MG63 (cell line): ENCODE results near the gene GRIN2A. TPM values are rescaled to one million over a fixed set of nuclear protein-coding genes. Genes with fewer than 3 reads are reported as not detected.

ENCODE experiments used
- DNase-seq: peaks from one replicate; pipeline ENCODE4 v3.0.0-alpha.2; 2020
- H3K27me3 ChIP-seq: fragments of 250-450 bp; sonication (Bioruptor Pico); 2 replicates; pipeline ENCODE4 v1.5.1; 2020; ENCODE audit warnings: mild to moderate bottlenecking, moderate library complexity
- H3K36me3 ChIP-seq: fragments of 250-450 bp; sonication (Bioruptor Pico); 2 replicates; pipeline ENCODE4 v1.5.1; 2020; ENCODE audit warnings: mild to moderate bottlenecking, moderate library complexity
- H3K4me3 ChIP-seq: fragments of 250-450 bp; sonication (Bioruptor Pico); 2 replicates; pipeline ENCODE4 v1.5.1; 2020; ENCODE audit warnings: mild to moderate bottlenecking, moderate library complexity
- H3K9me3 ChIP-seq: fragments of 250-450 bp; sonication (Bioruptor Pico); 2 replicates; pipeline ENCODE4 v1.5.1; 2020; ENCODE audit warnings: mild to moderate bottlenecking, moderate library complexity
- total RNA-seq: library from RNA; depleted of rRNA; stranded (reverse); fragments of >200 nt; shearing (Covaris generic); gene quantifications from 2 replicates; pipeline ENCODE4 v1.2.3, GENCODE V29; 2014; ENCODE audit warnings: low replicate concordance

The GRIN2A gene
- total RNA-seq, 1 experiment from 2014 or later = not detected

- Histone ChIP-seq H3K36me3 (no peaks in the 10 kb centered on the region), H3K9me3 (no peaks in the 10 kb centered on the region), H3K27me3 (no peaks in the 10 kb centered on the region; the same call in 1 of the 2 replicates), H3K4me3 (no peak overlapping the region)
- no peak for DNase-seq
Measured at GRCh38 chr16:9868606-9869149, 313.6 kb downstream of the GRIN2A start.

DNA sequence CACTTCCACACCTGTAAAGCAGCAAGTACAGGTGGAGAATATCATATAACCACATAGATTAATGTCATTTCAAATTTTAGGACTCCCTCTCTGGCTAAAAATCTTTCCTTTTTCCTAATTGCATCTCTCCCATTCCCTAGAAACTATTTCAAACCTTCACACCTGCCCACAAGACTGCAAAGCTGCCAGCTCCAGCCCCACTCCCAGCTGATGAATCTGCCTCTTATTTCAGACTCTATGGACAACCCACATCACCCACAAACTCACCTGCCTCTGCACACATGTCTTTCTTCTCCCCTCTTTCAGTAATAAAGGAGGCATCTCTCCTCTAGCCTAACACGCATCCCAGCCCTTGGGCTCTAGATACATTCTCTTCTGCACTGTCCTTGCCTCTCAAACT is 315.1 kb downstream of the GRIN2A start:
- H3K27me3 ChIP-seq = no peaks in the 10 kb centered on the region; the same call in 1 of the 2 replicates
- no peaks in the 10 kb centered on the region for H3K36me3 ChIP-seq

GRCh38 chr16:9864461-9864860 is 317.8 kb downstream of the GRIN2A start:
- Histone ChIP-seq H3K4me3 (no peak overlapping the region), H3K36me3 (no peaks in the 10 kb centered on the region), H3K27me3 (no peaks in the 10 kb centered on the region; the same call in 1 of the 2 replicates), H3K9me3 (no peaks in the 10 kb centered on the region)
- no peak for DNase-seq

More for the DNA sequence above, 315.1 kb downstream of the GRIN2A start:
- Histone ChIP-seq H3K4me3 (no peak overlapping the region), H3K9me3 (no peaks in the 10 kb centered on the region)
- DNase-seq = no peak

GRCh38 chr16:9862327-9862726 is 319.9 kb downstream of the GRIN2A start:
- no peaks in the 10 kb centered on the region for H3K36me3 ChIP-seq
- no peak overlapping the region for H3K4me3 ChIP-seq
- no peaks in the 10 kb centered on the region for H3K9me3 ChIP-seq
- H3K27me3 ChIP-seq = no peaks in the 10 kb centered on the region; the same call in 1 of the 2 replicates
- no peak for DNase-seq

GRCh38 chr16:9860876-9861275 is 321.4 kb downstream of the GRIN2A start:
- H3K27me3 ChIP-seq = no peaks in the 10 kb centered on the region; the same call in 1 of the 2 replicates
- H3K36me3 ChIP-seq = no peaks in the 10 kb centered on the region
- no peak overlapping the region for H3K4me3 ChIP-seq
- no peaks in the 10 kb centered on the region for H3K9me3 ChIP-seq
- no peak for DNase-seq

- no peak for DNase-seq
- Histone ChIP-seq H3K27me3 (no peaks in the 10 kb centered on the region; the same call in 1 of the 2 replicates), H3K9me3 (no peaks in the 10 kb centered on the region), H3K4me3 (no peak overlapping the region), H3K36me3 (no peaks in the 10 kb centered on the region)
Measured at GRCh38 chr16:9859701-9860327, 322.4 kb downstream of the GRIN2A start.

DNA sequence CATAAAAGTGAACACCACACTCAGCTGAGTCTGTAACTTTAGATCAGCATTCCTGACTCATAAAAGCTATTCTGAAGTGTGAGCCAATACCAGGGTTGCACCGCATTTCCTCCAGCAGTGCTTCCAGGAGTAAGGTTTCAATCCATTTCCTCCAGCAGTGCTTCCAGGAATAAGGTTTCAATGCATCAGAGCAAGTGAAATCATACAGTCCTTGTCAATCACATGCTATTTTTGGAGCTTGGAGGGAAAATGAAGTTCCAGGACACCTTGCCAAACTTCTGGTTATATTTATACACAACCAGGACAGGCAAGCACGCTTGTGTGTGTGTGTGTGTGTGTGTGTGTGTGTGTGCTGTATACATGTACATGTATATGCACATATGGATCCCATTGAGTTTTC is 327.6 kb downstream of the GRIN2A start:
- Histone ChIP-seq H3K9me3 (no peaks in the 10 kb centered on the region; the same call in 1 of the 2 replicates), H3K27me3 (no peaks in the 10 kb centered on the region; the same call in 1 of the 2 replicates), H3K4me3 (no peak overlapping the region), H3K36me3 (no peaks in the 10 kb centered on the region)
- DNase-seq = peak; percentile 47

- DNase-seq = no peak
- H3K36me3 ChIP-seq = no peaks in the 10 kb centered on the region
- no peaks in the 10 kb centered on the region for H3K27me3 ChIP-seq
- no peak overlapping the region for H3K4me3 ChIP-seq
- H3K9me3 ChIP-seq = no peaks in the 10 kb centered on the region; the same call in 1 of the 2 replicates
Measured at GRCh38 chr16:9852003-9852402, 330.2 kb downstream of the GRIN2A start.

DNA sequence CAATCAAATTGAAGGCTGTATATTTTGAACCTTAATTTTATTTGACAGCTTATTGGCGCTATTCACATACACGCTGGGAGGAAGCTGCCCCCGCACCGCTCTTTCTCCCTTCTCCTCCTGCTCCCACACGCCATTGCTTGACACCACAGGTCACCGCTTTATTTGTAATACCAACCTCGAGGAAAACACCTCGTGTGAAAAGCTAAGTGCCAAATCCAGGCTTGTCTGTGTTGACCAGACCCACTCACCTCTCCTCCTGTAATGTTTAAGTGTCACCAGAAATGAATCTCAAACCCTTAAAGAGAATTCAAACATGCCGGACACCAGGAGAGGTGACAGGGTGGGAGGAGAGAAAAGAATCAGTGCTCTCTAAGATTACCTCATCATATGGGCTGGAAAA is 331.4 kb downstream of the GRIN2A start:
- no peaks in the 10 kb centered on the region for H3K27me3 ChIP-seq

DNA sequence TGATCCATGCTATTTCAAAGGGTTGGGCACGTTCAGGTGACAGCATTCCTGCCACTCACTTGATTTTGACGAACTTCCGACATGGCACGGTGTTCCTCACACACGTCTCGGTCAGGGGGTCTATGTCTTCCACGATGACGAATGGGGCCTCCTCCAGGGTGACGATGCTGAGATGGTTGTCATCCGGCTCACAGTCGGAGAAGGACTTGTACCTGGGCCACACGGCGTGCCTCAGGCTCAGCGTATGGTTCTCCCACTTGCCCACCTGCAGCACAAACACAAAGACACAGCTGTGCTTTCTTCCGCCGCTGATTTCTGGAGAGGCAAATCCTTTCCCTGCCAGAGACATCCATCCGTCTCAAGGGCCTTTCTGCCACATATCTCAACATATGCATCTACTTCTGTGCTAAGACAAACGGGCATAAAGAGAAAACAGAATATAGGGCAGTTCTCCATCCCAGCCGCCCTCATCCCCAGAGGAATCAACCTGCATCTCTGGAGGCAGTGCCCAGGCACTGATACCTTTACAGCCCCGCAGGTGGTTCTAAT is 332.5 kb downstream of the GRIN2A start:
- Histone ChIP-seq H3K27me3 (no peaks in the 10 kb centered on the region), H3K36me3 (no peaks in the 10 kb centered on the region), H3K4me3 (no peak overlapping the region), H3K9me3 (no peaks in the 10 kb centered on the region; the same call in 1 of the 2 replicates)
- no peak for DNase-seq

More for the DNA sequence above, 331.4 kb downstream of the GRIN2A start:
- H3K4me3 ChIP-seq = no peak overlapping the region
- H3K36me3 ChIP-seq = no peaks in the 10 kb centered on the region
- DNase-seq = no peak
- no peaks in the 10 kb centered on the region; the same call in 1 of the 2 replicates for H3K9me3 ChIP-seq

DNA sequence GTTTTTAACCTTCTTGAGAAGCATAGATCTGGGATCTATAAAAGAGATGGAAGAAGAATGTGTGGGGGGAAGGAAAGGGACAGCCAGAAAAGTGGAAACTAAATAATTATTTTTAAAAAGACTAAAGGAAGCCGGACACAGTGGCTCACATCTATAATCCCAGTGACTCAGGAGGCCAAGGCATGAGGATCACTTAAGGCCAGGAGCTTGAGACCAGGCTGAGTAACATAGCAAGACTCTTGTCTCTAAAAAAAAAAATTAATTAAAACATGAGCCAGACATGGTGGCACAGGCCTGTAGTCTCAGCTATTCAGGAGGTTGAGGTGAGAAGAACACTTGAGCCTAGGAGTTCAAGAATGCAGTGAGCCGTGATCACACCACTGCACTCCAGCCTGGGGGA is 335.1 kb downstream of the GRIN2A start:
- no peaks in the 10 kb centered on the region for H3K27me3 ChIP-seq
- peak; percentile 26 for DNase-seq
- H3K9me3 ChIP-seq = no peaks in the 10 kb centered on the region
- no peak overlapping the region for H3K4me3 ChIP-seq
- H3K36me3 ChIP-seq = no peaks in the 10 kb centered on the region

GRCh38 chr16:9846362-9847099 is 335.7 kb downstream of the GRIN2A start:
- Histone ChIP-seq H3K4me3 (no peak overlapping the region), H3K9me3 (no peaks in the 10 kb centered on the region), H3K27me3 (no peaks in the 10 kb centered on the region), H3K36me3 (no peaks in the 10 kb centered on the region)
- DNase-seq = no peak

- H3K4me3 ChIP-seq = no peak overlapping the region
- no peaks in the 10 kb centered on the region for H3K27me3 ChIP-seq
- H3K9me3 ChIP-seq = no peaks in the 10 kb centered on the region
- peak; percentile 27 for DNase-seq
- H3K36me3 ChIP-seq = no peaks in the 10 kb centered on the region
Measured at GRCh38 chr16:9845661-9846361, 336.4 kb downstream of the GRIN2A start.

DNA sequence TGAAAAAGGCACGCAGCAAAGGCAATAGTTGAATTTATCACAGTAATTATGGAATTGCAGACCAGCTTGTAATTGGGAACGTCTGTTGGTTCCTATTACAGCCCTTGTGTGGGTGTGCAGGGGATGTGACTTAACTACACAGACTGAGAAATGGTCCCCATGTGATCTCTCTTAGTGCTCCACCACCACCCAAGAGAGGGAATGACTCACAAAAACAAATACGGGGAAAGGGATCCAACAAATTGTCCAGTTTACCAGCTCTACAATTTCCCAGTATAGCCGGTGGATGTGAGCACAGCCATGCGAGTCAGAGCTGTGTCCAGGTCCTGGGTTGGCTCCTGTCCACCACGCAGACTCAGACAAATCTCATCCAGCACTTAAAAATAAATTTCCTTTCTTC is 337.9 kb downstream of the GRIN2A start:
- Histone ChIP-seq H3K4me3 (no peak overlapping the region), H3K9me3 (no peaks in the 10 kb centered on the region), H3K36me3 (no peaks in the 10 kb centered on the region), H3K27me3 (no peaks in the 10 kb centered on the region)
- DNase-seq = peak; percentile 50

DNA sequence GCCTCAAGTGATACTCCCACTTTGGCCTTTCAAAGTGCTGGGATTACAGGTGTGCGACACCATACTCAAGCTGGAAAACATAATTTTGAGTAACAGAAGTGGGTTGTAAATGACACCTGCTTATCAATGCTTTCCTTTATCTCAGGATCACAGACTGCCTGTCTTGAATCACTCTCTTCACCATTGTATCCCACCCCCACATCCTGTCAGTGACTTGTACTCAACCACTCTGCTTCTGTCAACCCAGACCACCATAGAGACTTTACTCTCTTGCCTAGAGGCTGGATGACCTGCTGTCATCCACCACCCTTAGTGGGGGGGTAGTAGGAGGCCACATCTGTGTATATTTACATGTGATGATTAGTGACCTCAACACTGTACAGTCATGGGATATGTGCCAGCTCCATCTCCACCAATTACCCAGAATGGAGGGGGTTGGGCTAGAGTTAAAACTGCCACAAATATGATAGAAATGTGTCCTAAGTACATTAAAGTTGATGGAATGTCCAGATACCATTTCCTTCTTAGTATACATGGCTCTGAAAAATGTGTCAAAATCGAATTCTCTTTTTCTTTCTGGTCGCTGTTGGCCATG is 338.7 kb downstream of the GRIN2A start:
- no peaks in the 10 kb centered on the region for H3K36me3 ChIP-seq
- DNase-seq = no peak
- H3K9me3 ChIP-seq = no peaks in the 10 kb centered on the region
- no peaks in the 10 kb centered on the region for H3K27me3 ChIP-seq
- no peak overlapping the region for H3K4me3 ChIP-seq
